ENCODE results near the gene TAS2R1. TPM values are rescaled to one million over a fixed set of nuclear protein-coding genes. Genes with fewer than 3 reads are reported as not detected.

The TAS2R1 gene
- total and polyA plus RNA-seq, 12 donors = not detected

- intact Hi-C loops (cut with DNase I) = no loop called here
- DNase-seq = no peak
- TF ChIP-seq CTCF (IDR thresholded peaks at IDR 0.05) = no peak
- H3K4me3 ChIP-seq = no peak overlapping the region
- H3K36me3 ChIP-seq = no peaks in the 10 kb centered on the region
- ATAC-seq = no peak
- H3K27ac ChIP-seq = no peak overlapping the region
- no peaks in the 10 kb centered on the region for H3K27me3 ChIP-seq
- H3K4me1 ChIP-seq = no peaks in the 10 kb centered on the region
- peaks cover 0 to 23% (median 0%) of the 10 kb centered on the region in 11 donors for H3K9me3 ChIP-seq
- WGBS, 2 donors = 72 to 83% methylated on average over 1 of the region's 1 CpG
Measured at GRCh38 chr5:9610364-9610763, 19.8 kb downstream of the TAS2R1 start.

- intact Hi-C loops (cut with DNase I) = no loop called here
- WGBS, 2 donors = 75 to 82% methylated on average over 2 of the region's 2 CpGs
- DNase-seq = no peak
Measured at GRCh38 chr5:9608093-9608492, 22.1 kb downstream of the TAS2R1 start.

DNA sequence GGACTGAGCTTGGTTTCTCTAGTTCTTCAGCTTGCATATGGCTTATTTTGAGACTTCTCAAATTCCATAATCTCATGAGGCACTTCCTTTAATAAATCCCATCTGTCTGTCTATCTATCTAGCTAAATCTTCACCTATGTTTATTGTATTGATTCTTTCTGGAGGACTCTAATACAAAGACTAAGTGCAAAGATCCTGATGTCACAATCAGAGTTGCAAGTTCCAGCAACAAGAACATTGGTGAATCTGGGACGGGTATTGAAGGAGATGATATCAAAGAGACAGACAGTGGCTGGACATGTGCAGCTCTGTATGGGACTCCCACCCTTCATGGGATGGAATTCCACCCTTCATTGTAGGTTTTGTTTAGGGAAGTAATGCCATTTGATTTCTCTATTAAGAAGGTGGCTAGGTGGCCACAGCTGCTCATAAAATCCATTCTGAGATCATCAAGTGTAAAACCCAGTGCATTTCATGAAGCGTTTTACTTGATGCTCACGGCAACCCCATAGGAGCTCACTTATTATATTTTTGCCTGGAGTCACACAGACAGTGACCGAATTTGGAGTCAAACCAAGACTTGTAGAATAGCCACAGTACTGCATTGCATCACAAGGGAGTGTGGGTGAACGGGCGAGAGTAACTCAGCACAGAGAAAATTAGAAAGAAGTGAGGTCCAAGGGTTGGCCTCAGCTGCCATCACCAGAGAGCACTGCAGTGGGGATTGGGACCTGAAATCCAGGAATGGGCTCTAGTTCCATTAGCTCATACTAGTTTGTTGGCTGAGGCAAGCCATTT is 24.9 kb downstream of the TAS2R1 start:
- Histone ChIP-seq H3K4me3 (no peak overlapping the region), H3K4me1 (peaks cover 0 to 8% (median 0%) of the 10 kb centered on the region in 9 donors), H3K9me3 (peaks cover 0 to 4% (median 0%) of the 10 kb centered on the region in 11 donors), H3K27ac (no peak overlapping the region), H3K27me3 (no peaks in the 10 kb centered on the region), H3K36me3 (no peaks in the 10 kb centered on the region)
- ATAC-seq = no peak
- TF ChIP-seq CTCF (IDR thresholded peaks at IDR 0.05) = no peak
- intact Hi-C loops (cut with DNase I) = no loop called here
- 72 to 85% methylated on average over 6 of the region's 6 CpGs for WGBS, 2 donors
- no peak for DNase-seq

More at GRCh38 chr5:9608093-9608492, 22.1 kb downstream of the TAS2R1 start:
- Histone ChIP-seq H3K27me3 (no peaks in the 10 kb centered on the region), H3K27ac (no peak overlapping the region), H3K4me1 (no peaks in the 10 kb centered on the region), H3K36me3 (no peaks in the 10 kb centered on the region), H3K9me3 (peaks cover 0 to 23% (median 0%) of the 10 kb centered on the region in 11 donors), H3K4me3 (no peak overlapping the region)
- no peak for ATAC-seq
- TF ChIP-seq CTCF (IDR thresholded peaks at IDR 0.05) = no peak

DNA sequence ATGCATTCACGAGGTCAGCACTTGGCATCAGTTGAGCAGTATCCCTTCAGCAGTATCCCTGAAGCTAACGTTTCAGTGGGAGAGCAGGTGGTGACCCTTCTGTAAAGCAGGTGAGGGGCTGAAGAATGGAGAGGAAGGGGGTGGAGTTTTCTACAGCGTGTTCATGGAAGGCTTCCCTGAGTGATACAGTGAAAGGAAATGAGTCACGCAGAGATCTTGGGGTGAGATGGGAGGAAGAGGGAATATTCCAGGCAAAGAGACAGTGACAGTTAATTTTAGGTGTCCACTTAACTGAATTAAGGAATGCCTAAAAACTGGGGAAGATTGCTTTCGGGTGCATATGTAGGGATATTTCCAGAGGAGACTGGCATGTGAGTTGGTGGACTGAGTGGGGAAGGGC is 25.7 kb downstream of the TAS2R1 start:
- Histone ChIP-seq H3K4me3 (no peak overlapping the region), H3K27ac (no peak overlapping the region), H3K36me3 (no peaks in the 10 kb centered on the region), H3K27me3 (no peaks in the 10 kb centered on the region), H3K4me1 (peaks cover 0 to 8% (median 0%) of the 10 kb centered on the region in 9 donors), H3K9me3 (no peaks in the 10 kb centered on the region)
- TF ChIP-seq CTCF (IDR thresholded peaks at IDR 0.05) = no peak
- DNase-seq (no peak), ATAC-seq (no peak)
- intact Hi-C loops (cut with DNase I) = no loop called here
- WGBS, 2 donors = 58 to 73% methylated on average over 5 of the region's 5 CpGs

All from heart right ventricle (tissue), 16 donors.